Measurements from ENCODE around the gene CERT1. TPM values are rescaled to one million over a fixed set of nuclear protein-coding genes. Genes with fewer than 3 reads are reported as not detected.
"Not testable (repeated sequence)": the region's sequence is repeated elsewhere in the genome, so short reads cannot be mapped to it uniquely, and the experiment has no call there.

The CERT1 gene
- total and polyA plus RNA-seq, 8 donors = 49.2 to 72.7 (median 56.9) TPM

- DNase-seq = peak in 3 of 4 donors; percentile 50 to 91 (median 66)
- ATAC-seq = peak; percentile 49
- Histone ChIP-seq H3K9me3 (no peaks in the 10 kb centered on the region), H3K36me3 (no peaks in the 10 kb centered on the region), H3K4me1 (peaks cover 5 to 59% of the 10 kb centered on the region in 2 donors), H3K27me3 (no peaks in the 10 kb centered on the region), H3K4me3 (peak overlapping the region; percentile 73 to 75), H3K27ac (peak overlapping the region; percentile 89 to 96)
- intact Hi-C loops (cut with DNase I) = no loop called here
- TF ChIP-seq CTCF (IDR thresholded peaks at IDR 0.05) = no peak
Measured at GRCh38 chr5:75510836-75511434, 494 bp downstream of the CERT1 start.

- intact Hi-C loops (cut with DNase I) = no loop called here
- Histone ChIP-seq H3K9me3 (no peaks in the 10 kb centered on the region), H3K4me1 (peaks cover 5 to 61% of the 10 kb centered on the region in 2 donors), H3K4me3 (peak overlapping the region; percentile 73 to 75), H3K36me3 (no peaks in the 10 kb centered on the region), H3K27me3 (no peaks in the 10 kb centered on the region), H3K27ac (peak overlapping the region; percentile 89 to 96)
- DNase-seq (peak in 2 of 4 donors; percentile 36 to 54), ATAC-seq (peak; percentile 44)
- no peak for TF ChIP-seq CTCF (IDR thresholded peaks at IDR 0.05)
Measured at GRCh38 chr5:75510417-75510835, 1.0 kb downstream of the CERT1 start.

GRCh38 chr5:75509956-75510355 lies 1.5 kb downstream of the CERT1 start:
- H3K4me3 ChIP-seq = peak overlapping the region; percentile 73 to 75
- intact Hi-C loops (cut with DNase I) = no loop called here
- H3K9me3 ChIP-seq = no peaks in the 10 kb centered on the region
- H3K27me3 ChIP-seq = no peaks in the 10 kb centered on the region
- H3K27ac ChIP-seq = peak overlapping the region; percentile 89 to 96
- DNase-seq = peak in 3 of 4 donors; percentile 10 to 55 (median 45)
- peaks cover 5 to 63% of the 10 kb centered on the region in 2 donors for H3K4me1 ChIP-seq
- TF ChIP-seq CTCF (IDR thresholded peaks at IDR 0.05) = no peak
- peaks cover 0 to 3% of the 10 kb centered on the region in 2 donors for H3K36me3 ChIP-seq
- ATAC-seq = peak; percentile 18

GRCh38 chr5:75509546-75509945 lies 1.9 kb downstream of the CERT1 start:
- H3K27ac ChIP-seq = peak overlapping the region; percentile 89 to 96
- no peaks in the 10 kb centered on the region for H3K9me3 ChIP-seq
- H3K4me3 ChIP-seq = peak overlapping the region; percentile 73 to 75
- H3K27me3 ChIP-seq = no peaks in the 10 kb centered on the region
- DNase-seq (no peak), ATAC-seq (no peak)
- peaks cover 5 to 59% of the 10 kb centered on the region in 2 donors for H3K4me1 ChIP-seq
- intact Hi-C loops (cut with DNase I) = no loop called here
- TF ChIP-seq CTCF (IDR thresholded peaks at IDR 0.05) = no peak
- H3K36me3 ChIP-seq = peaks cover 0 to 7% of the 10 kb centered on the region in 2 donors

- DNase-seq = no peak
- no peak overlapping the region for H3K4me3 ChIP-seq
- no peak for ATAC-seq
- no peaks in the 10 kb centered on the region for H3K27me3 ChIP-seq
- no peak overlapping the region for H3K27ac ChIP-seq
- intact Hi-C loops (cut with DNase I) = no loop called here
- no peaks in the 10 kb centered on the region for H3K9me3 ChIP-seq
- peaks cover 0 to 8% of the 10 kb centered on the region in 2 donors for H3K36me3 ChIP-seq
- peaks cover 5 to 43% of the 10 kb centered on the region in 2 donors for H3K4me1 ChIP-seq
- TF ChIP-seq CTCF (IDR thresholded peaks at IDR 0.05) = no peak
Measured at GRCh38 chr5:75507841-75508240, 3.6 kb downstream of the CERT1 start.

- H3K36me3 ChIP-seq; H3K27me3 ChIP-seq; H3K27ac ChIP-seq; DNase-seq; ATAC-seq; H3K4me3 ChIP-seq; intact Hi-C loops (cut with DNase I); H3K9me3 ChIP-seq: not testable (repeated sequence)
- H3K4me1 ChIP-seq = peaks cover 0 to 39% of the 10 kb centered on the region in 2 donors
Measured at GRCh38 chr5:75505112-75505511, 6.3 kb downstream of the CERT1 start.

- H3K4me3 ChIP-seq; H3K27me3 ChIP-seq; DNase-seq; H3K4me1 ChIP-seq; ATAC-seq; H3K27ac ChIP-seq; intact Hi-C loops (cut with DNase I); H3K9me3 ChIP-seq: not testable (repeated sequence)
- H3K36me3 ChIP-seq = peaks cover 0 to 19% of the 10 kb centered on the region in 2 donors
Measured at GRCh38 chr5:75498875-75499274, 12.6 kb downstream of the CERT1 start.

Measured in left lung (tissue), 10 donors.